ENCODE measurements around the gene PSMD6.

The PSMD6 gene

DNA sequence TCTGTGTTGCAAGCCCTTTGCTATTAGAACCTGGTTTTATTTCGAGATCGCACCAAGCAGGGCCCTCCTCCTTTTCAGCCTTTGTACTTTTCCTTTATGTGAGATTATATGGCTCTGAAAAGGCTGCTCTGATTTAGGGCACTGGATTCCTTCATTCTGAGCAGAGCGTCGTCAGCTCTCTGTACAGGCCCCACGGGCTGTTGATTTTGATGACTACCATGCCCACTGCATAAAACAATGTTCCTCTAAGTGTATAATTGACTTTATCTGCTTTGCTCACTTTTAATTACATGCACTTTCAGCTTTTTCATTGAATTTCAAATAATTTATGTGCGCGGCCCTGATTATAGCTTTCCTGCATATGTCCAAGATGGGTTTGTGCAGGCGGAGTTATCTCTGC, 4.4 kb upstream of the PSMD6 start:
- TF ChIP-seq SIN3A (IDR thresholded peaks at IDR 0.05; ENCODE audit: borderline replicate concordance, insufficient read depth, low read length) = no peak
- TF ChIP-seq, protein P1, sequence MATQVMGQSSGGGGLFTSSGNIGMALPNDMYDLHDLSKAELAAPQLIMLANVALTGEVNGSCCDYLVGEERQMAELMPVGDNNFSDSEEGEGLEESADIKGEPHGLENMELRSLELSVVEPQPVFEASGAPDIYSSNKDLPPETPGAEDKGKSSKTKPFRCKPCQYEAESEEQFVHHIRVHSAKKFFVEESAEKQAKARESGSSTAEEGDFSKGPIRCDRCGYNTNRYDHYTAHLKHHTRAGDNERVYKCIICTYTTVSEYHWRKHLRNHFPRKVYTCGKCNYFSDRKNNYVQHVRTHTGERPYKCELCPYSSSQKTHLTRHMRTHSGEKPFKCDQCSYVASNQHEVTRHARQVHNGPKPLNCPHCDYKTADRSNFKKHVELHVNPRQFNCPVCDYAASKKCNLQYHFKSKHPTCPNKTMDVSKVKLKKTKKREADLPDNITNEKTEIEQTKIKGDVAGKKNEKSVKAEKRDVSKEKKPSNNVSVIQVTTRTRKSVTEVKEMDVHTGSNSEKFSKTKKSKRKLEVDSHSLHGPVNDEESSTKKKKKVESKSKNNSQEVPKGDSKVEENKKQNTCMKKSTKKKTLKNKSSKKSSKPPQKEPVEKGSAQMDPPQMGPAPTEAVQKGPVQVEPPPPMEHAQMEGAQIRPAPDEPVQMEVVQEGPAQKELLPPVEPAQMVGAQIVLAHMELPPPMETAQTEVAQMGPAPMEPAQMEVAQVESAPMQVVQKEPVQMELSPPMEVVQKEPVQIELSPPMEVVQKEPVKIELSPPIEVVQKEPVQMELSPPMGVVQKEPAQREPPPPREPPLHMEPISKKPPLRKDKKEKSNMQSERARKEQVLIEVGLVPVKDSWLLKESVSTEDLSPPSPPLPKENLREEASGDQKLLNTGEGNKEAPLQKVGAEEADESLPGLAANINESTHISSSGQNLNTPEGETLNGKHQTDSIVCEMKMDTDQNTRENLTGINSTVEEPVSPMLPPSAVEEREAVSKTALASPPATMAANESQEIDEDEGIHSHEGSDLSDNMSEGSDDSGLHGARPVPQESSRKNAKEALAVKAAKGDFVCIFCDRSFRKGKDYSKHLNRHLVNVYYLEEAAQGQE (IDR thresholded peaks at IDR 0.05; ENCODE audit: insufficient read depth in 1 of 2, low read depth in 2 of 2, low read length in 2 of 2) = no peak
- TF ChIP-seq TAF1 (IDR thresholded peaks at IDR 0.05; ENCODE audit: borderline replicate concordance, insufficient read depth, low read length) = no peak
- no peak for TF ChIP-seq FOXP2 (optimal IDR thresholded peaks at IDR 0.05; ENCODE audit: borderline replicate concordance, extremely low read depth, extremely low read length, insufficient read depth)
- no peak for TF ChIP-seq POLR2AphosphoS5 (IDR thresholded peaks at IDR 0.05; ENCODE audit: low read depth, low read length)

DNA sequence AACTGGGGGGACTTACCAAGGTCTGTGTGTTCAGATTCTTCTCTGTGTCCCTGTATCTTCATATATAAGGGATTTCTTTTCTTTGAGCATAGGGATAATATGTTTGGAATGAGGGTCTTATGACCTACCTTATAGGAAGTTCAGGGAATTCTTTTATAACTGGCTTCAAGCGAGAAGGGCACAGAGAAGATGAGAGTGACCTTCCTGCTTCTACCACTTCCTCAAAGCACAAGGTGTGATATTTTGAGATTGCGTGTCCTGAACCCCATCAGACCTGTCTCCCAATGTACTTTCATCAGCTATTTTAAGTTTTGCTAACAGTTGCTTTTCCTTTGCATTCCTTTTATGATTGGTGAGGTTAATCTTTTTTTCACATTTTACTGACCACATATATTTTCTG, 3.1 kb upstream of the PSMD6 start:
- TF ChIP-seq POLR2AphosphoS5 (IDR thresholded peaks at IDR 0.05; ENCODE audit: low read depth, low read length) = no peak
- TF ChIP-seq, protein P1 (IDR thresholded peaks at IDR 0.05; ENCODE audit: insufficient read depth in 1 of 2, low read depth in 2 of 2, low read length in 2 of 2) = no peak
- no peak for TF ChIP-seq TAF1 (IDR thresholded peaks at IDR 0.05; ENCODE audit: borderline replicate concordance, insufficient read depth, low read length)

DNA sequence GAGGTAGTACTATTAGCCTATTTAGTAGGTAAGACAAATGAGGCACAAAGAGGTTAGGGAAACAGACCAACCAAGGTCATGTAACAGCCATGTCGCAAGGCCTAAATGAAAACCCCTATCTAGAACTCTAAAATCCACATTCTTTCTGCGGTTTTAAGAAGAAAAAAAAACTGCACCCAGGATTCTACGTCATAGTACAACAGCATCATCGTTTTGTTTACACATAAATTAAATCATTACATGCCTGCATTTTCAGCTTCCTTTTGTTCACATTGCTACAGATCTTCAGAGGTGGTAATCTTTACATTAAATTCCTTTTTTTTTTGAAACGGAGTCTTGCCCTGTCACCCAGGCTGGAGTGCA, 548 bp upstream of the PSMD6 start:
- no peak for TF ChIP-seq FOXP2 (optimal IDR thresholded peaks at IDR 0.05; ENCODE audit: borderline replicate concordance, extremely low read depth, extremely low read length, insufficient read depth)
- TF ChIP-seq SIN3A (IDR thresholded peaks at IDR 0.05; ENCODE audit: borderline replicate concordance, insufficient read depth, low read length) = no peak
- TF ChIP-seq TAF1 (IDR thresholded peaks at IDR 0.05; ENCODE audit: borderline replicate concordance, insufficient read depth, low read length) = no peak
- TF ChIP-seq, protein P1 (IDR thresholded peaks at IDR 0.05; ENCODE audit: insufficient read depth in 1 of 2, low read depth in 2 of 2, low read length in 2 of 2) = no peak
- no peak for TF ChIP-seq POLR2AphosphoS5 (IDR thresholded peaks at IDR 0.05; ENCODE audit: low read depth, low read length)

DNA sequence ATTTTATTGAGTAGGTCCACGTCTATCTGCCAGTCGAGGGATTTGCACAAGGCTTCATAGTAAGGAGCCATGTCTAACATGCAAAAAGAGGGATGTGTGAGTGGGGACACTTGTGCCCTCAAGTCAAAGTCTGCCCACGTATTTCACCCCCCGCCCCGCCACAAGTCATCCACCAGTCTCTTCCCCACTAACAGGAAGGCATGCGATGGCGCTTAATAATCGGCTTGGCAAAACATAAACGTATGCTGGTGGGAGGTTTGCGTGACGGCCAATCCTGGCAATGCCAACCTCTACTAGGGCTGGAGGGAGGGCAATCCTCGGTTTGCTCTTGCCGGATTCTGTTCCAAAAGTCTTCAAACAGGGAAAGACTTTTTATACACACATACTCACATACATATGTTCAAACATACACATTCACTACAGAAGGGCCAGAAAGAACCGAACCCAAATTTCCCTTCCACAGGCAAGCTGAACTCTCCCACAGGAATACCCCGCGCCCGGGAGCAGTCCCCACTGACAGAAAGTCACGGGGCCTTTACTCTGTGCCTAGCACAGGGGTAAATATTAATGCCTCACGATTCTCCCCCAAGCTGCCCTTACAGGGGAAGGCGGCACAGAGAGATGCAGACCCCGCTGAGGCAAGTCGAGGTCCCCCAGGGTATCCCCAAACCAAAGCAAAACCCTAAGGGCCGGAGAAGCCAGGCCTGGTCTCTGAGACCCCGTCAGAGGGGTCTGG, 675 bp downstream of the PSMD6 start:
- TF ChIP-seq TAF1 (IDR thresholded peaks at IDR 0.05; ENCODE audit: borderline replicate concordance, insufficient read depth, low read length) (no peak), SIN3A (IDR thresholded peaks at IDR 0.05; ENCODE audit: borderline replicate concordance, insufficient read depth, low read length) (no peak), FOXP2 (optimal IDR thresholded peaks at IDR 0.05; ENCODE audit: borderline replicate concordance, extremely low read depth, extremely low read length, insufficient read depth) (no peak), POLR2AphosphoS5 (IDR thresholded peaks at IDR 0.05; ENCODE audit: low read depth, low read length) (no peak)
- TF ChIP-seq, protein P1 (IDR thresholded peaks at IDR 0.05; ENCODE audit: insufficient read depth in 1 of 2, low read depth in 2 of 2, low read length in 2 of 2) = no peak

DNA sequence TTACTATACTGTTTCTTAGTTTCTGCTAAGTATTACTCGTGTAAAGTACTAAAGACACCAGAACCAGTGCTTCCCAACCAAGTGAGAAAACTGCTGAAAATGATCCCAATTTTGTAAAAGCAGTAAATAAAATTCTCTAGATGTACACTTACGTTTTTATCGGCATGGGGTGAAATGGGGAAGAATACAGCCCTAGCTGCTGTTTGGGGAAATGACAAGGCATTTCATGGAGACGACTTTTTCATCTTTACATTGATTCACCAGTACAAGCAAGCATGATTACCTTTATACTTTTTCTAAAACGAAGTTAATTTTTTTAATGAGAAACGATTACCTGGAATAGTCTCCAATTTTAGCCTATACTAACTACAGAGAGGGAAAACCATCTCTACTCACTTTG, 1.4 kb downstream of the PSMD6 start:
- TF ChIP-seq SIN3A (IDR thresholded peaks at IDR 0.05; ENCODE audit: borderline replicate concordance, insufficient read depth, low read length) = no peak
- no peak for TF ChIP-seq POLR2AphosphoS5 (IDR thresholded peaks at IDR 0.05; ENCODE audit: low read depth, low read length)
- no peak for TF ChIP-seq TAF1 (IDR thresholded peaks at IDR 0.05; ENCODE audit: borderline replicate concordance, insufficient read depth, low read length)
- TF ChIP-seq, protein P1 (IDR thresholded peaks at IDR 0.05; ENCODE audit: insufficient read depth in 1 of 2, low read depth in 2 of 2, low read length in 2 of 2) = no peak
- TF ChIP-seq FOXP2 (optimal IDR thresholded peaks at IDR 0.05; ENCODE audit: borderline replicate concordance, extremely low read depth, extremely low read length, insufficient read depth) = no peak

All from PFSK-1 (cell line).